CMK (cell line): Measurements from ENCODE around the gene PCYT1B.
"Not testable (repeated sequence)": the region's sequence is repeated elsewhere in the genome, so short reads cannot be mapped to it uniquely, and the experiment has no call there.

Experiments
- DNase-seq: peaks from one replicate; pipeline ENCODE4 v3.0.0-alpha.2; 2010; ENCODE audit warnings: low read depth

Gene PCYT1B

DNA sequence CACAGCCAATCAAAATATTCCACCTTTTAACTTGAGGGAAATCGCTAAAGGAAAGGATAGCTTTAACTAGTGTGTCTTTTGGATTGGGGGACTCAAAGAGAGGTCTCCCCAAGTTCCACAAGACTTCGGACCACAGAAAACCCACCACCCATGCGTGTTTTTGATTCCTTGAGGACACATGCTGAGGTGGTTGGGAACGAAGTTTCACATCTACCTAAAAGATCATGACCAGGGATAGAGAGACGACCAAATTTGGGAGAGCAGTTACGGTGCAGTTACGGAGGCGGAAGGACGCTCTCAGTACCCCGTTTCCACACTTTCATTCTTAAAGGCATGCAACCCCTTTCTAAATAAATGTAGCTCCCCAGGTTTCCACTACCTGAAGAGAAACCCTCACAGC is 1.1 kb downstream of the PCYT1B start:
- DNase-seq = no peak

DNA sequence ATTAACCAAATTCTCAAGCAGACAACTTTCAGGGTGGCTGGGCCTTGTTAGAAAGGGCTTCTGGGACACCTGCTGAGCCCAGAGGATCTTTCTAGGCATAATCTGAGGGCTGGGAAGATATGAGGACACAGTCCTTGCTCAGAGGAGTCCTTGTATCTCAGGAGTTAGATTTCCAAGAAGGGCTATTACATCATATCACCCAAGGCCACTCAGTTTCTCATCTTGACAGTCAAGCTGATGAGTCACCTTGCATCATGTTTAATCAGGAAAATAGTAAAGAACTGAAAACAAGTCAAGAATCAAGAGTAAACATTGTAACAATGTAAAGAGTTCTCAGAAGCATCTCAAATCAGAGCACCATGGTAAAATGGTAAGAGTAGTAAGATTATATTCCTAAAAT is 4.0 kb downstream of the PCYT1B start:
- no peak for DNase-seq

DNA sequence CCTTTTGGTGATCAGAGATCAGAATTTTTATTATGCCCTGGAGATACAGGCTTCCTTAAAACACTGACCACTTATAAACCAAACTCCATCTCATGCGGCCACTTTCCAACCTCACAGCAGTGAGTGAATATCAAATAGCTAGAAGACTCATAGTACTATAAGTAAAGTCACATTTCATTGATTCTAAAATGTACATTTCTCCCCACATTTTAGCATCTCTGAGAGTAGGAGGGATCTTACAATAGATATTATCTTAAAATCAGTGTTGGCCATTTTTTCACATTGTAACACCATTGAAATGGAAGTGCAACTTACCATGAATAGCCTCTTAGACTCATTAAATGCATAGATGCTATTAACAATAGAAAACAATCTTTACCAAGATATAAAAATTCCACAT is 17.4 kb downstream of the PCYT1B start:
- no peak for DNase-seq

DNA sequence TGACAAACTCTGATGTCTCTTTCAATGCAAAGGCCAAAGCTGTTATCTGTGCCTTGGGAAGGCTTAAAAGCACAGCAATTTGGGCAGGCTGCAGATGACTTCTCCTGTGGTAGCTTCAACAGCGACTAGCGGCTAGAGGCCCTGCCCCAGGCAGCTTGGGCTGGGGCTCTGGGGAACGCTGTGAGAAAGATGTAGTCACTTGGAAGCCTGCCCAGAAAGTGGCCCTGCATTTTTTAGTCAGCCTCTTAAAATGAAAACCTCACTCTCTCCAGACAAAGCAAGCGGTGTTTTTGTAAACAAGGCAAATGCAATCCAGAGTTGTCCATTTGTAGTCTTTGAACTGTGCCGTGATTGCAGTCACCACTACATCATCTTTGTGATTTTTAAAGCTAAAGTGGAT is 27.5 kb downstream of the PCYT1B start:
- DNase-seq = no peak

DNA sequence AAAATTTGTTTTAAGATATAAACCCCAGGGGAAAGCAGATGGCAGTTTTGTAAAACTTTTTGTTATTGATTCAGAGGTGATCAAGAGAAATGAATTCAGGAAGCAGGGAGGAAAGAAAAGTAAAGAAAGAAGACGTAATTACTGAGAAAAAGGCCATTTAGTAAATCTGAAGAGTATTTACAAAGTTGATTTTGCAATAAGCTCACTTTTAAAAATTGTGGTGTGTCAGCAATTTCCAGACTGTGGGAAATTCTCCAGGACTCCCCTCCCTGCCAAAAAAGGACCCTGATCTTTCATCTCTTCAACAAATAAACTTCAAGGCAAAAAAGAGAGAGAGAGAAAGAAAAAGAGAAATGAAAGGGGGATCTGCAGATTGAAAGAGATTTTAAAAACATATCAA is 36.6 kb downstream of the PCYT1B start:
- no peak for DNase-seq

DNA sequence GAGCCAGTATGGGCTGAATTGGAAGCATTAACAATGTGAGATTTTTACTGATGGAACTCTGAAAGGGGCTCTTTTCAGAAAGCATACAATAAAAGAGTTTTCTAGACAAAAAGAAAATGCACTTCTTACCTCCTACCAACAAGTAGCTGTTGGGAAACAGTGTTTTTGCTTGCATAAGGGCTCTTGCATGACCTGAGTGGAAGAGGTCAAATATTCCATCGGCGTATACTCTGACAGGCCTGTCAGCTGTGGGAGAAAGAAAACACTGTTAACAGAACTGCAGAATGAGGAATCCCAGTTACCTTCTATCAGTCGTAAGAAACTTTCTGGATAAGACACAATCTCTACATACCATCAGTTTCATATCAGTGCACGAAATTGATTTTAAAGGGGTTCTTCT is 39.5 kb downstream of the PCYT1B start:
- DNase-seq = no peak

DNA sequence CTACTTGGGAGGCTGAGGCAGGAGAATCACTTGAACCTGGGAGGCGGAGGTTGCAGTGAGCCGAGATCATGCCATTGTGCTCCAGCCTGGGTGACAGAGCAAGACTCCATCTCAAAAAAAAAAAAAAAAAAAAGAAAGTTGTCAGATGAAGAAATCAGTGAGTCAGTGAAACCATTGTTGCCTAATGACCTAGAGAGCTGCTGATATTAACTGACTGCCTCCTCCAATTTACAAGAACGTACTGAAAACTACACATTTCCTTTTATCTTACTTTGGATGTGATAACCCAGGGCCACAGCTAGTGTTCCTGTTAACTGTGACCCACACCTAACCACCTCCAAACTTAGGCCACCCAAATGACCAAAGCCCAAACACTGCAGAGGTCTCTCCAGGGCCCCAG is 41.2 kb downstream of the PCYT1B start:
- not testable (repeated sequence) for DNase-seq

DNA sequence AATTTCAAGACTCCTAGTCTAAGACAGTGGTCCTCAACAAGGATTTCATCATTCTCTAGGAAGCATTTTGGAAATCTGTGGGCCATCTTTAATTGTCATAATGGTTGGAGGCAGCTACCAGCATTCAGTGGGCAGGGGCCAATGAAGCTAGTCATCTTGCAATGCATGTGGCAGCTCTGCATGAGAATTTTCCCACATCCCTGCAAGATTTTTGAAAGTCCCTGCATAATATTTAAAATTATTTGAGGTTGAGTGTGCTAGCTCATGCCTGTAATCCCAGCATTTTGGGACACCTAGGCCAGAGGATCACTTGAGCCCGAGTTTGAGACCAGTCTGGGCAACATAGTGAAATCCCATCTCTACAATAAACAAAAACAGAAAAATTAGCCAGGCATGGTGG is 44.0 kb downstream of the PCYT1B start:
- DNase-seq = no peak

DNA sequence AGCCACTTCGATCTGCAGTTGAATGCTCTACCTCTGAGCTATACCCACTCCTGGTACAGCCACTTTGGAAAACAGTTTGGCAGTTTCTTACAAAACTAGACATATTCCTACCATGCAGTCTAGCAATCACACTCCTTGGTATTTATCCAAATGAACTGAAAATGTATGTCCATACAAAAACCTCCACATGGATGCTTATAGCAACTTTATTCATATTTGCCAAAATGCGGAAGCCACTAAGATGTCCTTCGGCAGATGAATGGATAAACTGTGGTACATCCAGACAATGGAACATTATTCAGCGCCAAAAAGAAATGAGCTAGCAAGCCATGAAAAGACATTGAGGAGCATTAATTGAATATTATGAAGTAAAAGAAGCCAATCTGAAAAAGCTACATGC is 45.3 kb downstream of the PCYT1B start:
- DNase-seq = no peak

DNA sequence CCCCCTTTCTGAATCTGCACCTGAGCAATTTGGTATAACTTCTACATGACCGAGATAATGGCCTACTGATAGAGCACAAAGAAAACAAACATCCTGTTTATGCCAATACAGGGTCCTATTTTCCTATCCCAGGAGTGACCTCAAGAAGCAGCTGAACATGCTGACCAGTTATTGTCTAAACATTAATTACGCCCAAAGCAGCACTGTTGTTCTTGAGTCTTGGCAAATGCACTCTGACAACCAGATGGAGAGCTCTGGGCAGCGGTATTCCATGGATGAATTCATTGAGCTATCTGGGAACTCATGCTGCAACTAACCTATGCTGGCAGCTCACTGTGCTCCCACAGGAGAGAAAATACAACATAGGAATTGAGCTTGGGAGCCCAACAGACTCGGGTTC is 52.6 kb downstream of the PCYT1B start:
- no peak for DNase-seq

DNA sequence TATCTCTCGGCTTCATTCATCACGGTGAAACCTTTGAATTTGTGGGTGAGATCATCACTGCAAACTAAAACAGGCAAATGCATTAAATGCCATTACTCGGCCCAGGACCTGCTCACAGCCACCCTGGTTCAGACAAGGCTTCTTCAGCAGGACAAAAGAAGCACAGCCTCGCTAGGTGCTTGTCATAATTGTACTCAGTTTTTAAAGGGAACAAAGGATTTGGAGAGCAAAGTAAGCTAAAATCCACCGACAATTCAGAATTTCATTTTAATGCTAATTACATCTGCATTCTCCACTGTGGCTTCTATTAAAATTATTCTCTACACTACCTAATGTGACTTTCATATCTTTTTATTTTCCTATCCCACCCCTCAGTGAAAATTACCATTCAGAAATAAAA is 57.0 kb downstream of the PCYT1B start:
- DNase-seq = no peak

DNA sequence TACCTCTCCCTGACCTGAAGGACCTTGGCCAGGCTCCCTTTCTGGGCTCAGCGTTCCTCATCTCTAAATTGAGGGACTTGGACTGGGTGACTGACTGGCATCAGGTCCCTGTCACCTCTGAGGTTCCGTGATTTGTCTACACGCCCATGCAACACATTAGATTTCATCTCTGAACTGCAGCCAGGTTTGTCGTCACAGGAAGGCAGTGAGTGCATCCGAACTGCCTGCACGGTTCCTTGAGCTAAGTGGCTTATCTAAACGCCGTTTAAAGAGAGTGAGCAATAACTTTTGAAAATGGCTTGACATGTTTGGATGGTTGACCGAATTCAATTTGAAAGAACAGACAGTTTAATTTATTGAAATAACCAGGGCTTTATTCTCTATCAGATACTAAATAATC is 70.1 kb downstream of the PCYT1B start:
- no peak for DNase-seq

DNA sequence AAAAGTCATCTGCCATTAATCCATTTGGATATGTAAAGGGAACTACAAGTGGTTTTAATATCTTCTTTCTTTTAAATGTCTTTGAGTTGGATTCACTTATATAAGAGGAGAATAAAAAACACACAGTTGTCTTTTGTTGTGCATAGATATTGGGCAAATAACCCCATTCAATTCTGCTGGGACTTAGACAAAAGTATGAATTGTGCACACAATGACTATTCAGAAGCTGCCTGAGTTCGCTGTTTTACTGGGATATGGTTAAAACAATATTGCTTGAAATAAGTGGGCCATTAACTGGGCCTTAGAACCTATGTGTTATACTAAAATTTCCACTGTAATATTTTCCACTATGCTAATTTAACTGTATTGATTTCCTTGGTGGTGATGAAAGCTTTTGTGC is 71.7 kb downstream of the PCYT1B start:
- no peak for DNase-seq

DNA sequence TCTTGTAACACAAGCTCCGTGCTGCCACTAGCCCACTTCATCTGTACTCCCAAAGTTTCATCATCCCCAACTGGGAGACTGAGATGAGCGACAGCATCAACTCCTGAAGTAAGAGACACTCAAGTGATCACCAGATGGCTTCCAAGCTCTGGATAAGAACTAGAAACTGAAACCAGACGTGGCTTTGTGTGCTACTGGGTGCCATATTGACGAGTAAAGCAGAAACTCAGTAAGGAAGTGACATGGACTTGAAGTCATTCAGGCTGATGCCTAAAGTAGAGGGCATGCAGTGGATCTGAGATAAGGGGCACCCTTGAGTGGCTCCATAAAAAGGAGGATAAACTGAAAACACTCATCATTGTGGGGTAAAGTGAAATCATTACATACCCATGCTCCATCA is 72.4 kb downstream of the PCYT1B start:
- no peak for DNase-seq

DNA sequence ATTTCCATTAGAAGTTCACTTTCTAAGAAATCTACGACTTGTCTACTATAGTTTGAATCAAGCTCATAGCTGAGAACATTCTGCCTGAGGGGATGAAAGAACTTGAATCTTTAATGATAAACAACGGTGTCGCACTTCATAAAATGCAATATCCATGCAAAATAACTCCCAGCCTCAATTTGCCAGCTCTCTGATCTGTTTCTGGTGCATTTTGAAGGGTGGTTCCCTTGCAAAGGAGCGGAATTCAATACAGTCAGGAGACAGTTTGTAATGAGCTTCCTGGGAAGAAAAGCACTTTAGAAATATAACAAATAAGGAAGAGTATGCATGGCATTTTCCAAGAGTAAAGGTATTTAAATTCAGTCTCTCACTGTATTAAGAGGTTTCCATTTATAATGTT is 80.0 kb downstream of the PCYT1B start:
- no peak for DNase-seq

DNA sequence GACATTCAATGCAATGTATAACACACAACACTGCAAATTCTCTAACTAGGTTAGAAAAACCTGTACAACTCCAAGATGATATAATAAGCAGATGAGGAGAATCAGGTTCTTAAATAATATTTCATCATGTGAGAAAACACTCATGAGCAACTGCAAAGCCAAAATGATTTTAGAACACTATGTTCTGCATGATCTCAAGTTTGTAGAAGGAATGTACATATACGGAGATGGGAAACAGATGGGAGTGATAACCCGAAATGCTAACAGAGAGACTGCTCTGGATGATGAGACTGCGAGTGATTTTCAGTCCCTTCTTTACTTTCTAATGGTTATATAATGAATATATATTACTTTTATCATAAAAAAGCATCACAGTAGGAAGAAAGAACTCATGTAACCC is 80.9 kb downstream of the PCYT1B start:
- no peak for DNase-seq

DNA sequence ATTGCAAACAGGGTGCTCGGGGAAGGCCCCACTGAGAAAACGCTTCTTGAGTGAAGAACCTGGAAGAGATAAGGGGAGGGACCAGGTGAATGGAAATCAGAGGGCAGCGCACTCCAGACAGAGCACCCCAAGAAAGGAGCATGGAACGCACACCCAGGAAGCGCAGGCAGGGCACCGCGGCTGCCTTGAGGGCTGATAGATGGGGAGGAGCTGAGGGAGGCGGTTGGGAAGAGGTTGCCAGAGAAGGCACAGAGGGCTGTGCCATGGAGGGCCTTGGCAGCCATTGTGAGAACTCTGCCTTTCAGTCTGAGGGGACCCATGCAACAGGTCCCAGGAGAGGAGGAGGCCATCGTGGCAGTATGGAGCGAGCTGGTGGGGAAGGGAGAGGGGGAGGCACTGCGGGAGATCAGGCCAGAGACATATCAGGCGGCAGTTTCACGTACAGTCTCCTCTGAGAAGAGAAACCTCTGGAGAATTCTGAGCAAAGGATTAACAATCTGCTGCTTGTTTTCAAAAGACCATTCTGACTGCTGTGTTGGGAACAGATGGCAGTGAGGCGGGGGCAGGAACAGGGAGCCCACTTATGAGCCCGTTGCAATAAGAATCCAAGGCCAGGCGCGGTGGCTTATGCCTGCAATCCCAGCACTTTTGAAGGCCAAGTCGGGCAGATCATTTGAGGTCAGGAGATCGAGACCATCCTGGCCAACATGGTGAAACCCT is 83.7 kb downstream of the PCYT1B start:
- DNase-seq = no peak

DNA sequence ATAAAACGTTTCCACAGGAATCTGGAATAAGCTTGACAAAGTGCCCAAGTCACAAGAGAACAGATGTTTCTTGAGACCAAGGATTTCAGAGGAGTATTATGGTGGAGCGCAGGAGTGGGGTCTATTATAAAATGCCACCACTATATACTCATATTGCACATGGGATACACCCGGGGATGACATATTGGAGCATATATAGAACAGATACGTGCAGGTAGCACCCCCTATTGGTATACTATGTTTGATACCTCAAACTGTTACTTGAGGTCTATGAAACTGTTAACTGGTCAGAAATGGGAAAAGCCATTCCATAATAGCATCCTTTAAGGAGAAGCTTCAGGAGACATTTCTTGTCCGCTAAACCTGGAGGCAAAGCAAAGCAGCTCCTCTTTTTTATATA is 86.0 kb downstream of the PCYT1B start:
- no peak for DNase-seq

DNA sequence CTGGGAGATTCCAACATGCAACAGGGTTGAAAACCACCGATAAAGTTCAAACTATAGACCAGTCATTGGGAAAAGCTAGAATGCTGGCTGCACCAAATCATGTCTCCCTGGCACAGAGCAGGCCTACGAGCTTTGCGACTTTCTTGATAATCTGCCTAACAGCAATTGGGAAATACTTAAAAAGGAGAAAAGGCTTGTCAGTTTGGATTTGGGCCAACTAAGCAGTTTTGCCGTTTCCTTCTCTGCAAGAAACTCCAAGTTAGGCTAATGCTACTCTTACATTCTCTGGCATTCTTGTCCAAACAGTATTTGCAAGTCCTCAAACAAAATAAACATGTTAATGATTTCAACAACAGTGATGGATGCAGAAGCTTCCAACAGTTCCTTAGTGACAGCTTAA is 94.1 kb downstream of the PCYT1B start:
- DNase-seq = no peak

DNA sequence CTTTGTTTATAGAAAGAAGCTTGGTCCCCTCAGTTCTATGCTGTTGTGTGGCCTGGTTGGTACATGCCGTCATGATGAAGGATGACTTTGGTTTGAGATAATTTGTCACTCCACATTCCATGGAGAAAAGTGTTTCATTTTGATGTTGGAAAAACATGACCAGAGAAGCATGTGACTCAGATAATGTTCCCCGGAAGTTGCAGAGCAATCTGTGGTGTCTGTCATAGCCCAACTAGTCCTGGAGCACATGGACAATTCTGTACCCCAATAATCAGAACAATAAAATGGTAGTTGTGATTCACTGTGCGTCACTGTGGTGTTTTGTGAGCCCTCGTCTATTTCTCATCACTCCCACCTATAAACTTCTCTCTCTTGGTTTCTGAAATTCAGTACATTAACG is 97.0 kb downstream of the PCYT1B start:
- no peak for DNase-seq

DNA sequence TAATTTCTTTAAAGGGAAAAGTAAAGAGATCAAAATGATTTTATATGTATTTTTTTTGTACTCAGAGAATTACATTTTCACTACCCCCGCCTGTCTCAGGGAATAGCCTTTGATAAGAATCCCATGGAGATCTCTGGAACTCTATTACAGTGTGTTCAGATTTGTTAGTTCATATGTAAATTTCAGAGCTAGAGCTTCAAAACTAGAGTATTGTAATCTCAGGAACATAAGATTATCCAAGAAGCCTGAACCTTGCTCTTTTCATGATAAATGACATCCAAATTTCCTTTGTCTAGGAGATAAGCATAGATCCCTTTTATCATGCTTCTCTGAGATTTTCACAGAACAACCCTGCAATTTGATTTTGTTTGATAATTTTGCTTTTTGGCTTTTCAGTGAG is 99.2 kb downstream of the PCYT1B start:
- DNase-seq = no peak

DNA sequence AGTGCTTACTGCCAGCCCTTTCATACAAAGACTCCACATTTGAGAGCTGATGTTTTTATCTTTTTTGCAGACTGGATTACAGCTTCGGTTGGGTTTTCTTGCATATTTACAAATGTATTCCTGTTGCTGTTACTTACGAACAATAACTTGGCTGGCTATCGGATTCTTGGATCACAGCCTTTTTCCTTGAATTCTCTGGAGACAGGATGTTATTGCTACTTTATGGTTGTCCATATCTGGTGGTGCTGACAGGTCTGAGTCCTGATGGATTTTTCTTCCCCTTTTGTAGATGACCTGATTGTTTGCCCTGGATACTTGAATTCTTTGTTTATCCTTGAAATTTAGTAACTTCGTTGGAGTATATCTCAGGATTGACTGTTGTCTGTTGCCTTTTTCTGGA is 104.4 kb downstream of the PCYT1B start:
- DNase-seq = no peak

DNA sequence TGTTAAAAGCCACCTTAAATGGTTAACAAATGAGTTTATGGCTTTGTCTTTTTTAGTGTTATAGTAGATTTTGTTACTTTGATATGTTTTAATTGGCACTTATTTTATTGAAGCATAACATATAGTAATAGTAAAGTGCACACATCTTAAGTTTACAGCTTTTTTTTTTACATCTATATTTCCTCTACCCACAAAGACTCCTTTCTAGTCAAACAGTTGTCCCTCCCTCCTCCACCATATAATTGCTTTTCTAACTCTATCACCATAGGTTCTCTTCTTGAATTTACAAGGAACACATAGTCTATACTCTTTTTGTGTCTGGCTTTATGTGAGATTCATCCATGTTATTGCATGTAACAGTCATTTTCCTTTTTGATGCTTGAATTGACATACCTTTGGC is 110.6 kb downstream of the PCYT1B start:
- DNase-seq = no peak

DNA sequence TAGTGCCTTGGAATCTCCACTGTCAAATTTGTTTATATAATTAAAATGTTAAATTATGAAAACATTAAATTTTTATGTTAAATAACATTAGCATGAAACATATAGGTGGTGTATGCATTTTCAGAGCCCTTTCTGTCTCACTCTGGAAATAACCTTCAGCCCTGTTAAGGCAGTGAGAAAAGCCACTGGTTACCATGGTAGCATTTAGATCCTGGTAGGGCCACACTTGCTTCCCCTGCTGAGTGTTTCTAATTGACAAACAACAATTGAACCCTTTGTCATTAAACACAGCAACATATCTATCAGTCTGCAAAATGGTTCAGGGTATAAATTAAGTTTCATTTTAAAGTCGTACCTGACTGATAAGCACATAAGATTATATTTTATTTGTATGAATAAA is 118.5 kb downstream of the PCYT1B start:
- DNase-seq = no peak

DNA sequence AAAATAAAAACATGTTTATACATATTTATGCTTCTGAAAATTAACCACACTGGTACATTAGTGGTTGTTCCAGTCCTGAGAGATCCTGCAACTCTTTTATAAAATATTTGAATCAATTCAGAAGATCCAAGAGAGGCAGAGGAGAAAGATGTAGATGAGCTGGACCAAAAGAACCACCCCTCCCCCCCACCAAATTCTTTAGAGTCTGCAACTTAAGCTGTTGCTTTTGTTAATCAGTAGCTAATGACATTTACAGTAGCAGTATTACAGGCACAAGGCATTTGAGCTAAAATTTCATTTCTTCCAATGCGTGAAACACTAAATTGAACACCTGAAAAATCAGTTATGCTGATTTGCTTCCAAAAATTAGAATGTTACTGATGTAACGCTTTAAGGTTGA is 120.5 kb downstream of the PCYT1B start:
- no peak for DNase-seq
